ENCODE measurements around the gene VPS16. TPM values are rescaled to one million over a fixed set of nuclear protein-coding genes. Genes with fewer than 3 reads are reported as not detected.

The VPS16 gene
- total RNA-seq, 2 donors from 2014 or later: 35.7 to 40.5 TPM

- peak within 1 kb of the TSS; percentile 82 for H3K4me3 ChIP-seq
- no peak for TF ChIP-seq CTCF (IDR thresholded peaks at IDR 0.05)
- intact Hi-C loops (cut with DNase I): no loop called here
- H3K36me3 ChIP-seq: no peaks in the 10 kb centered on the region
- DNase-seq: peak; percentile 96
- H3K4me1 ChIP-seq: no peaks in the 10 kb centered on the region
- no peaks in the 10 kb centered on the region for H3K27me3 ChIP-seq
- peak within 1 kb of the TSS; percentile 82 to 85 for H3K9ac ChIP-seq (ENCODE audit: low read depth in 2 of 2, low read length in 2 of 2)
- no peaks in the 10 kb centered on the region for H3K9me3 ChIP-seq
- peak within 1 kb of the TSS; percentile 68 for H3K27ac ChIP-seq
Measured at GRCh38 chr20:2873010-2873746, 32.6 kb downstream of the VPS16 start, which contains the start of gene PTPRA. Gene PTPRA, plus strand, starts transcription at chr20:2873481. Its CDS starts 90,797 bp downstream, at chr20:2964278.

GRCh38 chr20:2873747-2874041 lies 33.1 kb downstream of the VPS16 start:
- no peaks in the 10 kb centered on the region for H3K27me3 ChIP-seq
- no peak for TF ChIP-seq CTCF (IDR thresholded peaks at IDR 0.05)
- intact Hi-C loops (cut with DNase I): no loop called here
- H3K36me3 ChIP-seq: no peaks in the 10 kb centered on the region
- H3K4me1 ChIP-seq: no peaks in the 10 kb centered on the region
- H3K27ac ChIP-seq: peak overlapping the region; percentile 68
- H3K4me3 ChIP-seq: peak overlapping the region; percentile 82
- peak overlapping the region; percentile 82 to 85 for H3K9ac ChIP-seq (ENCODE audit: low read depth in 2 of 2, low read length in 2 of 2)
- no peaks in the 10 kb centered on the region for H3K9me3 ChIP-seq
- peak; percentile 55 for DNase-seq

DNA sequence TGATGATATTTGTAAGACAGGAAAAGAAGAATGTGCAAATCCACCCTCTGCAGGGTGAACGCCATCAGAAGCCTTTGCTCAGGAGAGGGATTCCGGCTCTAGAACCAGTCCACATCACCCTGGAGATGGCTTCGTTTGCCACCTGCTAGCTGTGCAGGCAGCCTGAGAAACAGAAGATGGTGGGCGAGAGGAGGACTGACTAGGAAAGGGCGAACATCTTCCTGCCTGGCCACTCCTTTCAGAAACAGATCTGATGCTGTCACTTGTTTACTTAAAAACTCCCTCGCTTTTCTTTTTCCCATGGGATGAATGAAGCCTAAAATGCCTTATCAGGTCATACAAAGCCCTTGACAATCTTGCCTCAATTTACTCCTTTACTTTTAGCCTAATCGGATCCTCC lies 33.9 kb downstream of the VPS16 start:
- H3K27me3 ChIP-seq: no peaks in the 10 kb centered on the region
- TF ChIP-seq CTCF (IDR thresholded peaks at IDR 0.05): no peak
- DNase-seq: no peak
- no peaks in the 10 kb centered on the region for H3K4me1 ChIP-seq
- no peaks in the 10 kb centered on the region for H3K36me3 ChIP-seq
- H3K4me3 ChIP-seq: peak overlapping the region; percentile 82
- H3K9ac ChIP-seq (ENCODE audit: low read depth in 2 of 2, low read length in 2 of 2): peak overlapping the region in 1 of 2 donors; percentile 64
- no peaks in the 10 kb centered on the region for H3K9me3 ChIP-seq
- no peak overlapping the region for H3K27ac ChIP-seq
- intact Hi-C loops (cut with DNase I): no loop called here

DNA sequence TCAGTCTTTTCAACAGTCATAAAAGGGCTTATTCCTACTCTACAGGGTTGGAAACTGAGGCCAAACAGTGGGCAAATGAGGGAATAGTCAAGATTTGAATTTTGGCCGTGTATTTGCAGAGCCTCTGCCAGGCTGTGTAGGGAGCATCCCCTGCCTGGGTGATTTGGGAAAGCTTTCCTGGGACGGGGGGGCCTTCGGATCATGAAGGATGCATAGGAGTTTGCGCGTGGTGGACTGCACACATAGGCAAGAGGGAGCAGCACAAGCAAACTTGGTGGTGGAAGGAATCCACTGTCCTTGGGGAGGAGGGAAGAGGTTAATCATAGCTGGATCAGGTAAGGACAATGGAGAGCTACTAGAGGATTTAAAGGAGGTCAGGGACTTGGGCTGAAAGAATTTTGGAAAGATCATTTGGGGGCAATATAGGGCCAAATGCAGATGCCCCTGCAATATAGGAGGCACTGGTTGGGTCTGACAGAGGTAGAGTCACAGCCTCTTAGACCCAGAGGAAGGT lies 35.2 kb downstream of the VPS16 start:
- no peak overlapping the region for H3K9ac ChIP-seq (ENCODE audit: low read depth in 2 of 2, low read length in 2 of 2)
- H3K4me1 ChIP-seq: no peaks in the 10 kb centered on the region
- no peak overlapping the region for H3K4me3 ChIP-seq
- H3K27ac ChIP-seq: no peak overlapping the region
- no peaks in the 10 kb centered on the region for H3K36me3 ChIP-seq
- H3K9me3 ChIP-seq: no peaks in the 10 kb centered on the region
- no peak for TF ChIP-seq CTCF (IDR thresholded peaks at IDR 0.05)
- no peaks in the 10 kb centered on the region for H3K27me3 ChIP-seq
- intact Hi-C loops (cut with DNase I): no loop called here
- DNase-seq: no peak

DNA sequence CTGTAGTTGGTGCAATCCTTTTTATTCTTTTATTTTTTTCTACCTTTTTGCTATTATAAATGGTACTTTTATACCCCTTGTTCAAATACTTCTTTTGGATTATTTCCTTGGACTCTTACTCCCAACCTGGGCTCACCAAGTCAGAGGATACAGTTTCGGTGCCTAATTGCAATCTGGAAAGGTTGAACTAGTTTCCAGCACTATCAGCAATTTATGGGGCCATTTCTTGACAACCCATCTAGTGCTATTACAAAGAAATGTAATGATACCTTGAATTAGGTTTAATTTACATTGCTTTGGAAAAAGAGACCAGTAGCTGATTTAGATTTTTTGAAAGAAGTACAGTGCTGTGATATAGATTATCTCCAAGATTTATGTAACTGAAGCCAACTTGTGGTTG lies 38.0 kb downstream of the VPS16 start:
- H3K27ac ChIP-seq: no peak overlapping the region
- intact Hi-C loops (cut with DNase I): no loop called here
- no peak for TF ChIP-seq CTCF (IDR thresholded peaks at IDR 0.05)
- H3K4me1 ChIP-seq: no peaks in the 10 kb centered on the region
- no peak overlapping the region for H3K4me3 ChIP-seq
- no peak overlapping the region for H3K9ac ChIP-seq (ENCODE audit: low read depth in 2 of 2, low read length in 2 of 2)
- H3K36me3 ChIP-seq: no peaks in the 10 kb centered on the region
- no peaks in the 10 kb centered on the region for H3K27me3 ChIP-seq
- H3K9me3 ChIP-seq: no peaks in the 10 kb centered on the region
- no peak for DNase-seq

Data from colonic mucosa (tissue), 4 donors.